A673 (cell line): ENCODE measurements around the gene ATP6V1G1. TPM values are rescaled to one million over a fixed set of nuclear protein-coding genes. Genes with fewer than 3 reads are reported as not detected.

ENCODE experiments used
- BruUV-seq: library from RNA; stranded (reverse); fragments of 400-500 nt; replicated peaks from 2 replicates; lab custom pipeline; 2021; lab: Mats Ljungman, UMichigan
- CTCF ChIA-PET: fragments of 300-600 bp; sonication (Branson Sonifier 250); formaldehyde crosslinking; loops from one replicate; lab custom pipeline; 2022; ENCODE audit warnings: antibody characterized with exemption; lab: Charles Lee
- POLR2A ChIA-PET: fragments of 300-600 bp; sonication (Branson Sonifier 250); formaldehyde crosslinking; loops from one replicate; lab custom pipeline; 2022; ENCODE audit warnings: antibody characterized with exemption; ENCODE audit not compliant: low non-redundant PET; lab: Charles Lee
- DNase-seq: peaks from one replicate; pipeline ENCODE4 v3.0.0-alpha.2; 2015; ENCODE audit warnings: low spot score
- H3K27ac ChIP-seq: fragments of 200-600 bp; sonication (generic); 2 replicates; pipeline ENCODE4 v1.5.1; 2016; ENCODE audit warnings: mixed run types, low read depth, mild to moderate bottlenecking, mixed read lengths, antibody characterized with exemption, low read length; ENCODE audit not compliant: poor library complexity, severe bottlenecking
- H3K27me3 ChIP-seq: fragments of 200-600 bp; sonication (generic); replicated peaks from 2 replicates; pipeline ENCODE4 v1.6.1; 2017; ENCODE audit warnings: mixed run types, low read depth, mild to moderate bottlenecking, mixed read lengths, antibody characterized with exemption, low read length; ENCODE audit not compliant: insufficient read depth, poor library complexity
- H3K36me3 ChIP-seq: fragments of 200-600 bp; sonication (generic); 2 replicates; pipeline ENCODE4 v1.6.1; 2016; ENCODE audit warnings: mixed run types, mild to moderate bottlenecking, mixed read lengths, antibody characterized with exemption, low read length; ENCODE audit not compliant: insufficient read depth, poor library complexity, severe bottlenecking
- H3K4me1 ChIP-seq: fragments of 200-600 bp; sonication (generic); 2 replicates; pipeline ENCODE4 v1.6.1; 2017; ENCODE audit warnings: mixed run types, mild to moderate bottlenecking, mixed read lengths, antibody characterized with exemption, low read length; ENCODE audit not compliant: insufficient read depth, poor library complexity, severe bottlenecking
- H3K4me3 ChIP-seq: fragments of 200-600 bp; sonication (generic); 2 replicates; pipeline ENCODE4 v1.5.1; 2016; ENCODE audit warnings: low read depth, mixed run types, mild to moderate bottlenecking, mixed read lengths, low read length; ENCODE audit not compliant: poor library complexity, severe bottlenecking
- H3K9me3 ChIP-seq: fragments of 200-600 bp; sonication (generic); 2 replicates; pipeline ENCODE4 v1.6.1; 2016; ENCODE audit warnings: mixed run types, low read depth, mild to moderate bottlenecking, mixed read lengths, antibody characterized with exemption, low read length; ENCODE audit not compliant: poor library complexity, severe bottlenecking
- EZH2 ChIP-seq: fragments of 200-600 bp; sonication (generic); IDR thresholded peaks from 2 replicates; pipeline ENCODE4 v1.6.1; 2017; ENCODE audit warnings: borderline replicate concordance, low read depth, mild to moderate bottlenecking, mixed read lengths, antibody characterized with exemption, low read length; ENCODE audit not compliant: poor library complexity, severe bottlenecking
- intact Hi-C: fragments of 100-400 bp; cut with micrococcal nuclease; formaldehyde crosslinking; loops from one replicate; pipeline ENCODE4 v1.10.0; 2022; ENCODE audit not compliant: unreplicated experiment
- total RNA-seq: library from RNA; stranded (reverse); gene quantifications from 2 replicates; pipeline ENCODE4 v1.2.3, GENCODE V29; 2021
- TF ChIP-seq, protein P1 (sequence below): fragments of 300-800, 200-600 bp; sonication (generic); conservative IDR thresholded peaks from 2 replicates; pipeline ENCODE4 v1.5.1; 2017; ENCODE audit warnings: low read depth, mild to moderate bottlenecking, antibody characterized with exemption, low read length, moderate library complexity, mixed read lengths

The ATP6V1G1 gene
- total RNA-seq, 1 experiment from 2014 or later, result 132 TPM

DNA sequence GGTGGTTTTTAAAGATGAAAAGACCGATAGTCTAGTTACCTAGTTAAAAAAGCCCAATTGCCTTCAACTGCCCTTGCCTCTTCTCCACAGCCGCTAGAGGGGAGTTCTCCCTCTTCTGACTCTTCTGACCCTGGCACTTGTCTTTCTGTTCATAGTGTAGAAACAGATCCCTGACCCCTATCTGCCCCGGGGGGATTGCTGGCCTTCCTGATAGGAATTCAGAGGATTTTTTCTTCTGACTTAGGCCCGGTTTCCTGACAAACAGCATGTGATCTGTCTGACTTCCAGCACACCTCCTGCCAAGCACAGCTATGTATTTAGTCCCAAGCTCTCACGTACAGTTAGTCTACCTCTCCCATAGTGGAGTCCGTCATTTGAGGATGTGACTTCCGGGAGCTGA is 18.5 kb downstream of the ATP6V1G1 start:
- POLR2A ChIA-PET, result interaction anchor here (0.5 kb wide), 1 partner anchor 213 kb away, joined by 4 read pairs; no protein-coding TSS in a partner anchor
- DNase-seq, result no peak
- Histone ChIP-seq H3K4me1 (peaks cover 4% of the 10 kb centered on the region), H3K27ac (no peak overlapping the region), H3K27me3 (no peaks in the 10 kb centered on the region), H3K4me3 (no peak overlapping the region), H3K36me3 (no peaks in the 10 kb centered on the region), H3K9me3 (peaks cover 3% of the 10 kb centered on the region)
- BruUV-seq, result no TSS peak
- CTCF ChIA-PET, result no interaction called here
- intact Hi-C loops, result no loop called here
- no peak for TF ChIP-seq EZH2
- TF ChIP-seq, protein P1, sequence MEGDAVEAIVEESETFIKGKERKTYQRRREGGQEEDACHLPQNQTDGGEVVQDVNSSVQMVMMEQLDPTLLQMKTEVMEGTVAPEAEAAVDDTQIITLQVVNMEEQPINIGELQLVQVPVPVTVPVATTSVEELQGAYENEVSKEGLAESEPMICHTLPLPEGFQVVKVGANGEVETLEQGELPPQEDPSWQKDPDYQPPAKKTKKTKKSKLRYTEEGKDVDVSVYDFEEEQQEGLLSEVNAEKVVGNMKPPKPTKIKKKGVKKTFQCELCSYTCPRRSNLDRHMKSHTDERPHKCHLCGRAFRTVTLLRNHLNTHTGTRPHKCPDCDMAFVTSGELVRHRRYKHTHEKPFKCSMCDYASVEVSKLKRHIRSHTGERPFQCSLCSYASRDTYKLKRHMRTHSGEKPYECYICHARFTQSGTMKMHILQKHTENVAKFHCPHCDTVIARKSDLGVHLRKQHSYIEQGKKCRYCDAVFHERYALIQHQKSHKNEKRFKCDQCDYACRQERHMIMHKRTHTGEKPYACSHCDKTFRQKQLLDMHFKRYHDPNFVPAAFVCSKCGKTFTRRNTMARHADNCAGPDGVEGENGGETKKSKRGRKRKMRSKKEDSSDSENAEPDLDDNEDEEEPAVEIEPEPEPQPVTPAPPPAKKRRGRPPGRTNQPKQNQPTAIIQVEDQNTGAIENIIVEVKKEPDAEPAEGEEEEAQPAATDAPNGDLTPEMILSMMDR, result no peak

DNA sequence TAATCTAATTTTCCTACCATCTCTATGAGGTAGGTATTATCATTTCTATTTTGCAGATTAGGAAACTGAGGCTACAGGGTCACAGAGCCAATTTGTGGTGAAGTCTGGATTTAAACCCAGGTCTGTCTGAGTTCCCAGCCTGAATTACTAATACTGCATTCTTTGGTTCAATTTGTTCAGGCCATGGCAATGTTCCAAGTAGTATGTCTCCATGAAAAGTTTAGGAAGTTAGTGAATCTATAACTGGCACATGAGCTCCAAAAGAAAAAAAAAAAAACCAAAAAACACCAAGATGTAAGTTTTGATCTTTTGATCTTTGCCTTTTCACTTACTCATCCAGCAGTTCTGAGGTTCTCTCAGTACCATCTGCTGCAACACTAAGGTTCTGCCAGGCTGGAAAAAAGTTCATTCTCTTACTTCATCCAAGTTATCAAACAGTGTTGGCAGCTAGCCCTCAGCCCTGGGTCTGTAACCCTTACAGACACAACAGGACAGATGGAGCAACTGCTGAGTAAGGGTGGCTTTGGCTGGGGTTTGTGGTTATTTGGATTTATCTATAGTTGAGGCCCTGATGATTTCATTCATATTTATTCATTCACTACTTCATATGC is 19.1 kb downstream of the ATP6V1G1 start:
- Histone ChIP-seq H3K27me3 (no peaks in the 10 kb centered on the region), H3K9me3 (no peaks in the 10 kb centered on the region), H3K4me3 (no peak overlapping the region), H3K27ac (no peak overlapping the region), H3K4me1 (peaks cover 4% of the 10 kb centered on the region), H3K36me3 (no peaks in the 10 kb centered on the region)
- ChIA-PET POLR2A (interaction anchor here (0.5 kb wide), 1 partner anchor 214 kb away, joined by 4 read pairs; no protein-coding TSS in a partner anchor), CTCF (no interaction called here)
- no TSS peak for BruUV-seq
- intact Hi-C loops, result no loop called here
- DNase-seq, result no peak
- TF ChIP-seq, protein P1, result no peak
- TF ChIP-seq EZH2, result no peak

DNA sequence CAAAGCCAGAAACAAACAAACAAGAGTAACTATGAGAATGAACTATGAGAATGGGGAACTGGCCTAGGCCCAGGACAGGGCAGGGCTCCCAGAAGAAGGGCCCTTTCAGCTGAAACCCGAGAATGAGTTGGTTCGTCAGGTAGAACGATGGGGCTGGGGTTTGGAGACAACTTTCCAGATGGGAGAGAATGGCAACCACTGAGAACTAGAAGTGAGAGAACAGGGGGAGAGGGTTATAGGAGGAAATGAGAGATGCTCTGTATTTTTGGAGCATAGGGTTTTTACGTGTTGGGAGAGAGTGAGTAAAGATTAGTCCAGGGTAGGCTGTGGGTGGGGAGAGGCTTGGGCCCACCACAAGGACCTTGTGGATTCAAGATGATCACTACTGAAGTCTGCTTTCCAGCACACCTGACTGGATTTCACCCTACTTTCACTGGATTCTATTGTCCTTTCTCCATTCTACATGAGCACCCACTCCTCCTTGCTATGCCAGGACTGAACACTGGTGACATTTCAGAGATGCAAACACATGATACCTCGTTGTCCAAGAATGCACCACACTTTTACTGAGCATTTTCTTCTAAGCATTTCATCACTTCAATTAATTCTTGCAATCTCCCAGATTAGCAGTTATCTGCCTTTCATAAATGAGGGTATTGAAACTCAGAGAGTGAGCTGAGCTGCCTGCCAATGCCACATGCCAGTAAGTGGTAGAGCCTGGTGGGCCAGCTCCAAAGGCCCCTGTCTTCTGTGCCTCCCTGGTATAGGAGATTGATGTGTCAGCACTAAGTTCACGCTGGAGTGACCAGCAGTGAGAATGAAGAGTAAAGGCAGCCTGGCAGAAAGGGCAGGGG is 20.3 kb downstream of the ATP6V1G1 start:
- no peaks in the 10 kb centered on the region for H3K9me3 ChIP-seq
- TF ChIP-seq, protein P1, result no peak
- TF ChIP-seq EZH2, result no peak
- CTCF ChIA-PET, result no interaction called here
- no peak for DNase-seq
- H3K4me3 ChIP-seq, result no peak overlapping the region
- intact Hi-C loops, result no loop called here
- no peaks in the 10 kb centered on the region for H3K27me3 ChIP-seq
- no TSS peak for BruUV-seq
- POLR2A ChIA-PET, result no interaction called here
- no peaks in the 10 kb centered on the region for H3K36me3 ChIP-seq
- peaks cover 9% of the 10 kb centered on the region for H3K4me1 ChIP-seq
- no peak overlapping the region for H3K27ac ChIP-seq
